ENCODE data around the gene UTP15.

Gene UTP15

GRCh38 chr5:73607228-73607627, 41.7 kb downstream of the UTP15 start:
- H3K36me3 Mint-ChIP-seq (ENCODE audit: low read depth) = no peaks in the 10 kb centered on the region
- TF ChIP-seq CTCF (IDR thresholded peaks at IDR 0.05) = no peak
- peaks cover 10% of the 10 kb centered on the region for H3K27me3 Mint-ChIP-seq (ENCODE audit: low read depth, poor library complexity)
- H3K4me3 Mint-ChIP-seq = no peak overlapping the region
- no peaks in the 10 kb centered on the region for H3K4me1 Mint-ChIP-seq
- peaks cover 10% of the 10 kb centered on the region for H3K9me3 Mint-ChIP-seq
- no peak for DNase-seq
- H3K27ac Mint-ChIP-seq = no peak overlapping the region

GRCh38 chr5:73612799-73613198, 47.3 kb downstream of the UTP15 start:
- peaks cover 9% of the 10 kb centered on the region for H3K9me3 Mint-ChIP-seq
- H3K4me1 Mint-ChIP-seq = peaks cover 6% of the 10 kb centered on the region
- DNase-seq = no peak
- peaks cover 11% of the 10 kb centered on the region for H3K27me3 Mint-ChIP-seq (ENCODE audit: low read depth, poor library complexity)
- TF ChIP-seq CTCF (IDR thresholded peaks at IDR 0.05) = no peak
- H3K27ac Mint-ChIP-seq = no peak overlapping the region
- H3K4me3 Mint-ChIP-seq = no peak overlapping the region
- H3K36me3 Mint-ChIP-seq (ENCODE audit: low read depth) = no peaks in the 10 kb centered on the region

GRCh38 chr5:73615085-73615484, 49.5 kb downstream of the UTP15 start:
- Mint-ChIP-seq H3K4me1 (peaks cover 6% of the 10 kb centered on the region), H3K27ac (no peak overlapping the region), H3K9me3 (peaks cover 9% of the 10 kb centered on the region), H3K4me3 (no peak overlapping the region), H3K36me3 (ENCODE audit: low read depth) (no peaks in the 10 kb centered on the region), H3K27me3 (ENCODE audit: low read depth, poor library complexity) (peaks cover 20% of the 10 kb centered on the region)
- TF ChIP-seq CTCF (IDR thresholded peaks at IDR 0.05) = no peak
- no peak for DNase-seq

DNA sequence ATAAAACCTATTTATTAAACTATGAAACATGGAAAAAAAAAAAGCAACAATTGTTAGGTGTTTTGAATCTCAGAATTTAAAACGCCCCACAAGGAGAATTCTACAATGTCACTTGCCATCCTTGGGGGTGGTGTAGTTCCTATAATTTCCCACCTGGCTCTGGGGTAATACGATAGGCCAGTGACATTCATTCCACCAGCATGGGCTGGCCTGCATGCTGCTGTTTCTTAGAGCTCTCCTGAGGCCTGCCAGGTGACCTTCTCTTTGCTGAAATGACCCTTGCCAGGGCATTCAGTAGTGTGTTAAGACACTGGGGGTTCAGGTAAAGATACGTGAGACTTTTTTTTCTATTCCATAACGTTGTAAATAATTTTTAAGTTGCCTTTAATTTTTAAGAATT, 50.4 kb downstream of the UTP15 start:
- no peak for DNase-seq
- H3K27me3 Mint-ChIP-seq (ENCODE audit: low read depth, poor library complexity) = peaks cover 20% of the 10 kb centered on the region
- no peaks in the 10 kb centered on the region for H3K36me3 Mint-ChIP-seq (ENCODE audit: low read depth)
- TF ChIP-seq CTCF (IDR thresholded peaks at IDR 0.05) = no peak
- H3K27ac Mint-ChIP-seq = no peak overlapping the region
- peaks cover 4% of the 10 kb centered on the region for H3K9me3 Mint-ChIP-seq
- H3K4me3 Mint-ChIP-seq = no peak overlapping the region
- peaks cover 6% of the 10 kb centered on the region for H3K4me1 Mint-ChIP-seq

DNA sequence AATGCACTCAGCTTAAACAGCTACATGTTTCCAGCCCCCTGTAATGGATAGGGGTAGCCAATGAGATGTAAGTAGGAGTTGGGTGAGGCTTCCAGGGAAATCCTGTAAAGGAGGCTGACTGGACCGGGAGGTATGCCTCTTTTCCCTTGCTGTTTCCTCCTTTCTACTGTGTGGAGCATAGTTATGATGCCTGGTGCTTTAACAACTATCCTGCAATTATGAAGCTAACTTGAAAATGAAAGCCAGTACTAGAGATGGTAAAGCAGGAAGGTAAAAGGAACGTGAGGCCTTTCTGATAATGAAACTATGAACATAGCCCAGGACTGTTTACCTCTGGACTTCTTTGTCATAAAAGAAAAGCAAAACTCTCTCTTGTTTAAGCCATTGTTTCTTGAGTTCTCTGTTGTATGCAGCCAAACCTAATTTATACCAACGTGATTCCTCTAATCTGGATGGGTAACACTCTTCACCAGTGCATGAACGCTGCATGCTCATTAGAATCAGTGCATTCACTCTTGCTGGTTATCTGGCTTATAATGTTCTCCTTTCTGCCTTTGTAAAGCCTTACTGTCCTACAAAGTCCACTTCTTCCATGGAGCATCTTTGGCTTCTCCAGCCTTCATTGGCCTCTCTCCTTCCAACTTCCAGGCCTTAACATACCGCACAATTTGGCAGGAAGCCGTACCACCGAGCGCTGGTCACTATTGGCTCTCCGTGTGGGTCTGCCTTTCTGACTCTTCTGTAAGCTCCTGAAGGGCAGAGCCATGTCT, 52.2 kb downstream of the UTP15 start:
- H3K36me3 Mint-ChIP-seq (ENCODE audit: low read depth) = no peaks in the 10 kb centered on the region

More for the DNA sequence above, 52.2 kb downstream of the UTP15 start:
- Mint-ChIP-seq H3K4me1 (peaks cover 6% of the 10 kb centered on the region), H3K27me3 (ENCODE audit: low read depth, poor library complexity) (peaks cover 27% of the 10 kb centered on the region), H3K4me3 (no peak overlapping the region), H3K9me3 (no peaks in the 10 kb centered on the region), H3K27ac (no peak overlapping the region)
- no peak for DNase-seq
- TF ChIP-seq CTCF (IDR thresholded peaks at IDR 0.05) = no peak

All from nephron progenitor cell (in vitro differentiated cells).